Stimulated activated CD4-positive, alpha-beta T cell treated with anti-CD3 and anti-CD28 coated beads, TNF-alpha, amount 100 ng/mL, for 48 hours (primary cell): Measurements from ENCODE around the gene RILP.

ENCODE experiments used
- DNase-seq, 3 donors: peaks; one replicate each; pipeline ENCODE4 v3.0.0-alpha.2; 2020; ENCODE audit warnings: low read depth in 3 of 3

The RILP gene

DNA sequence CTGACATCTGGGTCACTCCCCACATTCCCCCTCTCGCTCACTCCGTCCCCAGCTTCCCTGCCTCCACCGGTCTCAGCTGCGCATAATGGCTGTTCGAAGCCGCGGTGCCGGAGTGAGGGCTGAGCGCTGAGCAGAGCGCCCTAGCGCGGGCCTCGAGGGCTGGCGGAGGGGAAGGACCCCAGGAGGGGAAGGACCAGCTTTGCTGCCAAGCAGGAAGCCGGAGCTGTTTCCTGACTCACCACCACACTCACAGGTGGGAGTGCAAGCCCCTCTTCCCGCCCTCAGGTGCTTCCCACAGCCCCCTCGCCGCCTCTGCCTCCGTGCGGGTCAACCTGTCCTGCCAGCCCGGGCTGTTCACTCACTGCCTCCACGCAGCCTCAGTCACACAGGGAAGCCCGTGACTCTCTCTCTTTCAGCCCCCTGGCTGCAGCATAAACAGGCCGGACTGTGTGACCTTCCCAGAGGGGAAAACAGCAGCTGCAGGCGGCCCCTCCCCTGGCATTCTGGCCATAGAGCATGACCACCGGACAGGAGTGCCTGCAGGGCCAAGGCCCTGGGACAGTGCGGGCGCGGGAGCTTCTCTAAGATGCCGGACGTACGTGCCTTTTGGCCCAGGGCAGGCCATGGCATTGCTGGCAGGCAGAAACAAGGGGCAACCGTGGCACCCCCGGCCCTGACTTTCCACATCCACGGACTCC is 44.7 kb downstream of the RILP start:
- DNase-seq, result no peak

DNA sequence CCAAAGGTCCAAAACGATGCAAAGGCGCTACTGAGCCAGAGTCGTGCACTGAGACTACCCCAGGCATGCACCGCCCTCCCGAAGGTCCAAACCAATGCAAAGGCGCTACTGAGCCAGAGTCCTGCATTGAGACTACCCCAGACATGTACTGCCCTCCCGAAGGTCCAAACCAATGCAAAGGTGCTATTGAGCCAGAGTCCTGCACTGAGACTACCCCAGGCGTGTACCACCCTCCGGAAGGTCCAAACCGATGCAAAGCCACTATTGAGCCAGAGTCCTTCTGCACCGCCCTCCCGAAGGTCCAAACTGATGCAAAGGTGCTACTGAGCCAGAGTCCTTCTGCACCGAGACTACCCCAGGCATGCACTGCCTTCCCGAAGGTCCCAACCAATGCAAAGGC is 48.1 kb downstream of the RILP start:
- DNase-seq, result no peak

DNA sequence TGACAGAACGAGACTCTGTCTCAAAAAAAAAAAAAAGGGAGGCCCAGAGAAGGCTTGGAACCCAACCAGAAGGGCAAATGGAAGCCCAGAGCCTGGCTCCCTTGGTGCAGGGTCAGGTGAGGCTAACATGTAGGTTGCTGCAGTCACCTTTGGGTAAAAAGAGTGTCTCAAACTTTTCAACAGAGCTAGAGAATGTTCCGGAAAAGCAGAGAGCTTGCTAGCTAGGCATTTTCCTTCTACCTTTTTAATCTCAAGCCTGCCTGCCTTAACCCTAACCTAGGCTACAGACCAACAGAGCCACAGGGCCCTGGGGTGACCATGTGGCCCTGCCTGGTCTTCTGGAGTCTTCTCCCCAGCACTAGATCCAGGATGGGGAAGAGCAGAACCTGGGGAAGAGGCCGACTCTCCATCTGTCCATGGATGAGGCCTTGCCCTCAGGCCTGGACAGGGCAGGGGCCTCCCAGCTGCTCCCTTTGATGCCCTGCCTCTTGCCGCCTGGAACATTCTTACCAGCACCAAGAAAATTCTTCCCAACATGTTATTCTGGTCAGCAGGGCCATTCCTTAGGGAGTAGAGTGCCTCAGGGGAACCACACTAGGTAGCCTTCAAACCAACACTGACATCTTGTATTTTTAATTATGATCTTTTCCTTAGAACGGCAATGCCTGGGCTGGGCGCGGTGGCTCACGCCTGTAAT is 51.1 kb downstream of the RILP start:
- no peak for DNase-seq

DNA sequence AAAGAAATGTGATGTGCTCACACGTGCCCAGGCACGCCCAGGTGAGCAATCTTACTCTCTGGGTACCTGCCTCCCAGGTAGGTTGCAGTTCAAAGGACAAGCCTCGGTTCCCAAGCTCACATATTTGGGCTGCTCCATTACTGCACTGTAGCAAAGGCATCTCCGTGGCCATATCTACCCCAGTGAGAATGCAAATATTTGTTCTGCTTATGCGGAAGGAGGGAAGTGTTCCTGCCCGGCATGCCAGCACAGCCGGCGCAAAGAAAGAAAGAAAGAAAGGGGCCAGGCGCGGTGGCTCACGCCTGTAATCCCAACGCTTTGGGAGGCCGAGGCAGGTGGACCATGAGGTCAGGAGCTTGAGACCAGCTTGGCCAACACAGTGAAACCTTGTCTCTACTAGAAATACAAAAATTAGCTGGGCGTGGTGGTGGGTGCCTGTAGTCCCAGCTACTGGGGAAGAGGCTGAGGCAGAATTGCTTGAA is 51.8 kb downstream of the RILP start:
- no peak for DNase-seq
